Raji (cell line): ENCODE results near the gene CHPF.

Experiments
- POLR2A ChIP-seq: IDR thresholded peaks from 2 replicates; pipeline ENCODE4 v1.6.1; 2011; ENCODE audit warnings: low read depth, low read length, control low read depth; ENCODE audit not compliant: insufficient read depth

Gene CHPF

DNA sequence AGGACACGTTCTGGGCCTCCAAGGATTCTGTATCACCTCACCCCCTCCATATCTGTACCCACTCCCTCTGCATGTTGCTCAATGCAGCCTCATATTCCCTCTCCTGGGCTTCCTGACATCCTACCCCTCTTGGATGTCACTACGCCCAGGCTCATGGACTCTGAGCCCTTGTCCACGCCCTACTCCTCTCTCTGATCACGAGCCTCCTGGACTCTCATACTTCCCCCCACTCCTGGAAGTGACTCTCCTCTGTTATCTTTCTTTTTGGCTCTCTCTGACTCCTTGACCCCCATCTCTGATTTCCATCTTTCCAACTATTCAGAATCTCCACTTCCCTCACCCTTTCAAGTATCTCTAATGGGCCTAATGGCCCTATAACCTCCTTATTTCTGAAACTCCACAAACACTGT is 2.3 kb upstream of the CHPF start:
- no peak for TF ChIP-seq POLR2A

DNA sequence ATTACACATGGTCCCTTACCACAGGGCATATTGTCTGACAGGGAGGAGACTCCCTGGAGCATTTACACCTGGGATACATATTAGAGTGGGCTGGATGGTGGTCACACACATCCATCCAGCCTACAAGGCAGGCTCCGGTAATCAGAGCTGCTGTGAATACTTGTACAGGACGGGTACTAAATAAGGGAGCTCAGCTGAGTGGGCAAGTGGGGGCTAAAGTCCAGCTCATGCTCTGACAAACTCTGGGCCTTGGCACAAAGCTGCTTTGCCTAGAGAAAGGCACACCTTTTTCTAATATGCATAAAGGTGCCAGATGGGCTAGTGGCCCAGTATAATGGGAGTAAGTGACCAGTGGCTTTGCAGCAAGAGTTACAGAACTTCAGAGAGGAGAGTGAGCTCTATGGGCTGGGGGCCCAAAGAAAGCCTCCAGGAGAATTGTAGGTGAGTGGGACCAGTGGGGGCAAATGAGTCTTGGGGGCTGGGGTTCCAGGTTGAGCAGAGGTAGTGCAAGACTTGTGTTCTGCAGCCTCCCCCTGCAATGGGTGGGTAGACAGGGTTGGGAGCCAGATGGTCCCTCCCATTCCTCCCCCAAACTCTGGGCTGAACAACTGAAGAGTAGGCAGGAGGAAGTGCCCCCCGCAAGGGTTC is 1.8 kb upstream of the CHPF start:
- no peak for TF ChIP-seq POLR2A

DNA sequence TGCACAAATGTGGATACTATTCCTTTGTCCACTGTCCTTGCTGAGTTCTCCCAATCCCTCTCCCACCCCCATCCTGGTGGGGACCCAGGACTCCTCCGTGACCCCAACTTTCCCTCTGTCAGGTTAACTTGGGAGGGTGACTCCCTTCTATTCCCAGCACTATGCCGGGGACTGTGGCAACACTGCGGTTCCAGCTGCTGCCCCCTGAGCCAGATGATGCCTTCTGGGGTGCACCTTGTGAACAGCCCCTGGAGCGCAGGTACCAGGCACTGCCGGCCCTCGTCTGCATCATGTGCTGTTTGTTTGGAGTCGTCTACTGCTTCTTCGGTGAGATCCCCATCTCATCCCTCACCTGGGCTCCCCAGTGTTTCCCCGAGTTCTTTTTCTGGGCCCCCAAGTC is 958 bp upstream of the CHPF start:
- no peak for TF ChIP-seq POLR2A

DNA sequence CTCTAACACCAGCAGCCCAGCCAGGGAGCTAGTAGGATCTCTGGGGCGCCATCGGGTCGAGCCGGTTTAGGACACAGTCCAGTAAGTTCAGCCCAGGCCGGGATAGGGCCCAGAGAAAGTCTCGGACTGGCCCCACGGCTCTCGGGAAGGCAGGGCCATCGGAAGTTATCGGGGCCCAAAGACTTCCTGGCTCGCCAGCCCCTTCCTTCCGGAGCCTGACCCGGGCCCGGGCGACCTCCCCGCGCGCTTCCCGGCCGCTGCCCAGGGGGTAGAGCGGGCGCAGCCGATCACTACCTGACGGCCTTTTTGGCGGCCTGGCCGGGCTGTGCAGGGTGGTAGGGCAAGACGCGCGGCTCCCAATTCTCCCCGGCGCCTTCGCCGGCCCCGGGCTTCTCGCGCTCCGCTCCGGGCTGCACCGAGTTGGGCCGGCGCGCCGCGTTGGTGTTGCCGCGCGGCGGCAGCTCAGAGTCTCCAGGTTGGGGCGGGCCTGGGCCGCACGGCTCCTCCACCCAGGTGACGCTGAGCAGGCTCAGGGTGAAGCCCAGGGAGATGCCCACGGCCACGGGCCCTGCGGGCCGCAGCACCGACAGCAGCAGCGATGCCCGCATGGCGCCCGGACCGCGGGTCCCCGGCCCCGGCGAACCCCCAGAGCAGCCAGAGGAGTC is 546 bp downstream of the CHPF start:
- no peak; the same call in 1 of the 2 replicates for TF ChIP-seq POLR2A

DNA sequence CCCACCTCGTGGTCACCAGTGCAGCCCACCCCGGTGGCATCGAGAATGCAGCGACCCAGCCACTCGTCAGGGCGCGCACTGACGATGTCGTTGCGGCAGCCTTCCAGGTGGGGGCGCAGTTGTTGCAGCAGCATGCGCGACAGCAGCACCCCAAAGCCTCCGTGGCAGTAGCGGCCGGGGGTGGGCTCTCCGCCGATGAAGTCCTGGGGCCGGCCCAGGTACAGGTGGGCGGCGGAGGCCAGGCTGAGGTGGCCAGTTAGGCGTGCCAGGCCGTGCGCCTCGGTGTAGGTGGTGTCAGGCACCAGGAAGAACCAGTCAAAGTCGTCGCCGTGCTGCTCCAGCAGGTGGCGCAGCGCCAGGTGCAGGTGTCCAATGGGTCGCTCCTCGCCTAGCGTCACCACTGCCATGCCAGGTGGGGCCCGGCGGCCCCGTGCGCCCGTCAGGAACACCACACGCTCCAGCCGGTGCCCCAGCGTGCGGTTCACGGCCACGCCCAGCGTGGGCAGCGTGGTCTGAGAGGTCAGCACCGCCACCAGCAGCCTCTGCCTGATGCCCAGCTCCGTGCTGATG is 1.9 kb downstream of the CHPF start:
- TF ChIP-seq POLR2A, result peak; percentile 45; the same call in 1 of the 2 replicates

DNA sequence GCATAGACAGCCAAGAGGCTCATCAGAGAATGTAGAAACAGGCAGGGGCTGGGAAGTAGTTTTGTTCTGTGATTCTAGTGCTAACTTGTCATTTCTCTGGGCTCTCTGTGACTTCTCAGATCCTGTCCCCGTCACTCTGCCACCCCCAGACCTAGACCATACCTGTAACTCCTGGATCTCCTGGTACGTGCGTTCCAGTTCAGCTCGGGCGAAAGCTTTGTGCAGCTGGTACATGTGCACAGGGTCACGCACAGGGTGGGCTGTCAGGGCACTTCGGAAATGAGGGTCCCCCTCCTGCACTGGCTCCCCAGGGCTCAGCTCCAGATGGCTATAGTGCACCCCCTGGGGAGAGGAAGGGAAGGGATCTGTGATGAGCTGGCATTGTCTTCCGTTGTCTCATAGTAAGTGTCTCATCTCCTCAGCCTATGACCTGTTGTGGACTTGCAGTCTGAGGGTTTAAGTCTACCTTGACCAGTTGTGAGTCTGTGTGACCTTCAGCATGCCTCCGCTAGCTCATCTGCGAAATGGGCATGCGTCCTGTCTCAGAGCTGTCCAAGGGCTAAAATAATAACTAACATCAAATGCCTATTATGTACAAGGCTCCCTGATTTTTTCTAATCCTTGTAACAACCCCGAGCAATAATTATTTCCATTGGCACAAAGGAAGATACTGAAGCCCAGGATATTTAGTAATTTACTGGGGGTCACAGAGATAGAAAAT is 2.7 kb downstream of the CHPF start:
- TF ChIP-seq POLR2A, result no peak

DNA sequence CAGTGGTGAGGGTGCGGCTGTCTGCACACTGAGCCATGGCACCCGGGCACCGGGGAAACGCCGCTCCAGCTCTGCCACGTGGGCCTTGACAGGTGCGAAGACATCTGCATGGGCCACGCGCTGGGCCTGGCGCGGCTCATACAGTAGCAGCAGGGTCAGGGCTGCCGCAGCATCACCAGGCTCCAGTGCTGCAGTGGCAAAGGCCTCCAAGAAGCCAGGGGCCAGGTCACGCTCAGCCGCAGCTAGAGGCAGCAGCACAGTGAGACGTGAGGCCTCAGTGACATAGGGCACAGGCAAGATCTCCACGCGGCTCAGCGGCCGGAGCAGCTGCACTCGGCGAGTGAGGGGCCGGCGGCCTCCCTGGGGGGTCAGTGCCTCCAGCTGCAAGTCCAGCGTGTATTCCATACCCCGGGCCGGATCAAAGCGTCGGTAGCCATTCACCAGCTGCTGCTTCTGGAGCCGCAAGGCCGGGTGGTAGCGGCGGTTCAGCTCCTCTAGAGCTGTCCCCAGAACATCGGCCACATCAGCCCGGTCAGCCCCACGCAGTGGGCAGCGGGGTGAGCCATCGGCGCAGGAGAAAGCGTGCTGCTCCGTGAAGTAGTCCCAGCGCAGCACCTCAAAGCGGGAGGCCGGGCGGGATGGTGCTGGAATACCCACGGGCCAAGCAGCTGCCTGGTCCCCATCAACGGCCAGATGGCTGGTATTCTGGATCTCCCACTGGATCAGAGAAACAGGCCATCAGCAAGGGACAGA is 3.5 kb downstream of the CHPF start:
- TF ChIP-seq POLR2A, result no peak

DNA sequence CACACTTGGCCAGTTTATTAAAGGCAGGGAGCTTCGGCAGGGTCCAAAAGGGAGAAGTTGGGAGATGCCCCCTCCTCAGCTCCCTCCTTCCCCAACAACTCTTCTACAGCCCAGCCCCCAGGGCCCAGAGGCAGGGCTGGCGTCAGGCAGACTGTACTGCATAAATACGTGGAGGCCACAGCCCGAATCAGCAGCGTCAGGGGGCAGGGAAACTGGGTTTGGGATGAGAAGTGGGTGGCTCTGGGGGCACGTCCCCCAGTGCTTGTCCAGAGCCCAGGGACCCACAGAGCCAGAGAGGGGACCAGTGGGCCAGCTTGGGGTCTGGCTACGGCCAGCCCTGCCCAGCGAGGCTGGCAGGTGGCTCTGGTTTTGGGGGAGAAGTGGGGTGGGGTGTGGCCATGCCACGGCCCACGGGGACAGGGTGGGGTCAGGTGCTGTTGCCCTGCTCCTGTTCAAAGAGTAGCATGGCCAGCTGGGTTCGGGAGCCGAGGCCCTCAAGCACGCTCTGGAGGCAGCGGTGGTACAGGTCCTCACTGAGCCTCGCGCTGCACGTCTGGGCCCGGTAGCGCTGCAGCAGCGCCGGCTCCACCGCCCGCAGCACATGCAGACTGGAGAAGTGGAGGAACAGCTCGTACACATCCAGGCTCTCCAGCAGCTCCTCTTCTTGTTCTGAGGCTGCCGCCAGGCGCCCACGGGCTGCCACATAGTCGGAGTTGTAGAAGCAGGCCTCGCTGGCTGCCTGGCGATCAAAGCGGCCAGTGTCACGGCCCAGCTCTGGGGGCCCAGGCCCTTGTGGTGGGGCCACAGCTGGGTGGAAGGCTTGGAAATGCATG is 4.4 kb downstream of the CHPF start:
- TF ChIP-seq POLR2A, result no peak

DNA sequence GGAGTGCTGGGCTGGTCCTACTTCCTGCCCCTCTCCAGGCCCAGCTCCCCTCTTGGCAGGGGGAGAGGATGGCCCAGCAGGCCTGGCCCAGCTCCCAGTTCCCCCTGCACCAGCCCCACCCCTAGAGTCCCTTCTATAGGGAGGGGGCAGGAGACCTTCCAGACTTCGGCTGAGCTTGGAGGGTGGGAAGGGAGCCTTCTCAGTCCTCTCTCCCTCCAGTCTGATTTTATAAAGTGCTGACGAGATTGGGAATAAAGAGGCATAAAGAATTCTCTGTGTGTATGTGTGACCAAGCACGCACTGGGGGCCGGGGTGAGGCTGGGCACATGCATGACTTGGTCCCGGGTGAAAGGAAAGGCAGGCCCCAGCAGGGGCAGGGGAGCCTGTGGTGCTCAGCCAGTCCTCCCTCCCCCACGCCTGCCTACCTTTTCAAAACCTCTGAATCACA is 5.1 kb downstream of the CHPF start:
- no peak for TF ChIP-seq POLR2A

DNA sequence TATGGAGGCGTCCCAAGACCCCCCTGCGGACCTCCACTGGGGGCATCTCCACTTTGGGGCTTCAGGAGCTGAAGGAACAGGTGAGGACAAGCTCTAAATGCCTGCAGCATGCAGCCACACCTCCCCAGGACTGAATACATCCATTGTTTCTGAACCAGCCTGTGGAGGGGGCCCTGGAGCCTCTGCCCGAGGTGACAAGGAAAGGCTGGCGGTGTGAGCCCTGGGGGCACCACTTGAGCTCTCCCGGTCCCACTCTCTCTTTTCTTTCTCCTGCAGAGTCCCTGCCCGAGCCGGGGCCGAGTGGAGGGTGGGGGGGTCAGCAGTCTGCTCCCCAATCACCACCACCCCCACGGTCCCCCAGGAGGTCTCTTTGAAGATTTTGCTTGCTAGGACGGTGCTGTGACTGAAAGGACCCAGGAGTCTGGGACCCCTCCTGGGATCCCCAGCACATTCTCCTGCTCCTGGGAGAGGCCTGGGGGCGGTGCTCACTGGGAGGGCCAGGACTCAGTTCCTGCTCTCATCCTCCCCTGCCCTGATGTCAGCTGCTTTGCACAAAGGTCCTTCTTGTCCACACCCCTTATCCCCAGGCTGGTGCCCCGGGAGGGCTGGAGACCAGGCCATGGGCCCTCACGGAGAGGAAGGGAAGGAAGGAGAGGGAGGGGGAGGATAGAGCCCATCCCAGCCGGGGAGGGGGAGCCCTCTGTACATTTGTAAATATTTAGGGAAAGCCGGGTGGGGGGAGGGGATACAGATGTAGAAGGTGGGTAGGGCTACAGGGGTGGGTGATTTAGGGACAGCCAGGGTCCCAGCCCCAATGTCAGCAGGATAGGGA is 5.7 kb downstream of the CHPF start:
- no peak for TF ChIP-seq POLR2A

DNA sequence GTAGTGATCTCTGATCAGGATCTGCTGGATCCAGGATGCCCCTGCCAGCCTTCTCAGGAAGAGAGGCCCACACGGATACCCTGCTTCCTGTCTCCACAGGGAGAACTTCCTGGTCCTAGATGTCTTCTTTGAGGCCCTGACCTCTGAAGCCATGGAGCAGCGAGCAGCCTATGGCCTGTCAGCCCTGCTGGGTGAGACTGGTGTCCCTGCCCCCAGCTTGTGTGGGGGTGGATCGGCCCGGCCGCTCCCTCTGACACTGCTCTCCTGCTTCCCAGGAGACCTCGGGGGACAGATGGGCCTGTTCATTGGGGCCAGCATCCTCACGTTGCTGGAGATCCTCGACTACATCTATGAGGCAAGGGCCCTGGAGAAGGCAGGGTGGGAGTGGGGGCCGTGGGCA is 6.6 kb downstream of the CHPF start:
- TF ChIP-seq POLR2A, result no peak

DNA sequence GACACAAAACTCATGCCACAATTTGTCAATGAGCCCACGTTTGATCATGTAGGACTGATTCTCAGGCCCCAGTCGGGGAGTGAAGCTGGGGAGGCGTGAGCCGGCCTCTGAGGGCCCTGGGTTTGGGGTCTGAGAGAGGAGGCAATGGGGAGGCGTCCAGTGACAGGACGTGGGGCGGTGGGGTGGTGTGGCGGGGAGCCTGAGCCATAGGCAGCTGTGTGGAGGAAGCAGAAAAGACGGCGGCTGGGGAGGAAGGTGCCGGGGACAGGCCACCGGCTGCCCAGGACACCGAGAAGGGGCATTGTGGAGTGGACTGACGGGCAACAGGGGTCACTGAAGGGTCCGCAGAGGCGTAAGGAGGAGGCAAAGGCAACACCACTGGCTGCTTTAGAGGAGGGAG is 7.2 kb downstream of the CHPF start:
- no peak for TF ChIP-seq POLR2A

DNA sequence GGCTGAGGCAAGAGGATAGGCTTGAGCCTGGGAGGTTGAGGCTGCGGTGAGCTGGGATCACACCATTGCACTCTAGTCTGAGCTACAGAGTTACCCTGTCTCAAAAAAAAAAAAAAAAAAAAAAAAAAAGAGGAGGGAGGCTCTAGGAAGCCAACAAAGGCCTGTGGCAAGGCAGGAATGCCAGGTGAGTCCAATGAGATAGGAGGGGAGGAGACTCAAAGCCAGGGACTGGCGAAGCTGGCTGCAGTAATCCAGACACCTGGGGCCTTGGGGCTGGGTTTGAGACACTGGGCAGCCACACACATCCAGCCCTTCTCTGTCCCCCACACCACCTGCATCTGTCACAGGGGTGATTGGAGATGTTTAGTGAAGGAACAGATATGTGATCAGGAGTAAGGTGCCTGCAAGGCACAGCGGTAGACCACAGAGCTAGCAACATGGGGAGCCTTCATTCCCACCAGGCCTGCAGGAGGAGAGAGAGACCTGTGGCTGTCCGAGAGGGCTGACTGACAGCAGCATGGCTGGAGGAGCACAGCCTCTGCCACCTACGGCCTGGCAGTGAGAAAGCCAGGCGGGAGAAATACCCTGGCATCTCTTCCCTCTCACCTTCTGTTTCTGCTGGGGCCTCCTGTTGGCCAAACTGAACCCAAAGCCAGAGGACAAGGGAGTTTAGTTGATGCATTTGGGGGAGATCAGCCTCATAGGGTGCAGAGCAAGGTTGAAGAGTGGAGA is 9.5 kb downstream of the CHPF start:
- TF ChIP-seq POLR2A, result no peak
